ENCODE data around the gene TDP1. TPM values are rescaled to one million over a fixed set of nuclear protein-coding genes. Genes with fewer than 3 reads are reported as not detected.

Gene TDP1
- total and polyA plus RNA-seq, 2 of the 13 experiments (the other 11 are each of a cell fraction or from before 2014, with no cell fraction given): 16.4 to 31.2 TPM

GRCh38 chr14:89965839-89966238 lies 10.1 kb downstream of the TDP1 start:
- Histone ChIP-seq H2AFZ (ENCODE audit: low read length) (no peak overlapping the region), H3K4me3 (replicated peaks in 1 of 3; ENCODE audit: insufficient read depth in 1 of 3, low read depth in 2 of 3, low read length in 3 of 3) (no peak overlapping the region), H3K9ac (ENCODE audit: insufficient read depth, low read depth, low read length) (no peak overlapping the region), H3K79me2 (ENCODE audit: insufficient read depth, low read length) (peaks cover 4% of the 10 kb centered on the region), H3K27me3 (ENCODE audit: control insufficient read depth in 1 of 2, insufficient read depth in 2 of 2, low read length in 2 of 2) (no peaks in the 10 kb centered on the region), H4K20me1 (ENCODE audit: insufficient read depth, low read length) (no peaks in the 10 kb centered on the region), H3K36me3 (replicated peaks in 1 of 2; ENCODE audit: control insufficient read depth in 1 of 2, insufficient read depth in 2 of 2, low read length in 2 of 2) (peaks cover 14 to 53% of the 10 kb centered on the region in 2 experiments; a peak in 4 of 5 replicates), H3K4me2 (ENCODE audit: low read depth, low read length) (no peak overlapping the region), H3K4me1 (ENCODE audit: insufficient read depth, low read length) (peaks cover 20% of the 10 kb centered on the region), H3K9me3 (ENCODE audit: low read length) (no peaks in the 10 kb centered on the region), H3K27ac (ENCODE audit: extremely low read length, insufficient read depth, low read length) (no peak overlapping the region)
- ChIA-PET POLR2A (no interaction called here), CTCF (ENCODE audit: low intra/inter-chr PET ratio, low total read pairs) (no interaction called here)
- no TSS peak for BruUV-seq (replicated peaks)
- in situ Hi-C loops (cut with HindIII; ENCODE audit: extremely low pct_ligation_motif_present, low pct_unique_long_range_greater_than_20kb): loop anchor here (25.0 kb wide), 1 partner anchor 271 kb away; no protein-coding TSS in a partner anchor
- 100% methylated on average over 1 of the region's 1 CpG for WGBS (ENCODE audit: low lambda C conversion rate)
- no peak for DNase-seq (ENCODE audit: low spot score)
- no peak for FAIRE-seq
- no peak for ATAC-seq
- intact Hi-C loops (cut with micrococcal nuclease; ENCODE audit: unreplicated experiment): no loop called here
- TF ChIP-seq ZNF569 (CRISPR knock-in tag; IDR thresholded peaks at IDR 0.05; ENCODE audit: borderline replicate concordance) (no peak), GTF3A (CRISPR knock-in tag; conservative IDR thresholded peaks at IDR 0.05) (no peak), ZNF329 (CRISPR knock-in tag; IDR thresholded peaks at IDR 0.05; ENCODE audit: low read depth) (no peak), ARNTL (CRISPR knock-in tag; IDR thresholded peaks at IDR 0.05) (no peak), NR2C2 (CRISPR knock-in tag; IDR thresholded peaks at IDR 0.05; ENCODE audit: borderline replicate concordance) (no peak), E2F5 (CRISPR knock-in tag; conservative IDR thresholded peaks at IDR 0.05) (no peak), ZMAT5 (CRISPR knock-in tag; IDR thresholded peaks at IDR 0.05; ENCODE audit: borderline replicate concordance, low read depth) (no peak), CREB3 (CRISPR knock-in tag; IDR thresholded peaks at IDR 0.05) (no peak), HOMEZ (CRISPR knock-in tag; IDR thresholded peaks at IDR 0.05; ENCODE audit: low read depth) (no peak), ZNF280B (CRISPR knock-in tag; IDR thresholded peaks at IDR 0.05; ENCODE audit: borderline replicate concordance) (no peak), SETDB1 (CRISPR knock-in tag; IDR thresholded peaks at IDR 0.05; ENCODE audit: borderline replicate concordance) (no peak), KLF11 (CRISPR knock-in tag; IDR thresholded peaks at IDR 0.05) (no peak), NAIF1 (CRISPR knock-in tag; IDR thresholded peaks at IDR 0.05; ENCODE audit: borderline replicate concordance) (no peak), ZNF772 (CRISPR knock-in tag; IDR thresholded peaks at IDR 0.05) (no peak), ZNF503 (CRISPR knock-in tag; IDR thresholded peaks at IDR 0.05) (no peak), ZNF775 (CRISPR knock-in tag; IDR thresholded peaks at IDR 0.05; ENCODE audit: borderline replicate concordance) (no peak)

All from HepG2 (cell line).